Esophagus squamous epithelium (tissue), 4 donors: Measurements from ENCODE around the gene SBNO2.

Experiments used
- POLR2A ChIP-seq, 4 donors: fragments of 450-650 bp; IDR thresholded peaks; one replicate each; pipeline ENCODE4 v1.6.1; 2017; ENCODE audit warnings: antibody characterized with exemption in 4 of 4, mild to moderate bottlenecking in 4 of 4, moderate library complexity in 3 of 4
- TF ChIP-seq, protein P1 (sequence below), 6 experiments: fragments of 450-650 bp in 4 of 6; fragments of 200-600 bp in 2 of 6; sonication (generic) in 2 of 6; IDR thresholded peaks; one replicate each; pipeline ENCODE4 v1.5.1; 2016 to 2019; ENCODE audit warnings: antibody characterized with exemption in 6 of 6, mild to moderate bottlenecking in 4 of 6, moderate library complexity in 4 of 6

DNA sequence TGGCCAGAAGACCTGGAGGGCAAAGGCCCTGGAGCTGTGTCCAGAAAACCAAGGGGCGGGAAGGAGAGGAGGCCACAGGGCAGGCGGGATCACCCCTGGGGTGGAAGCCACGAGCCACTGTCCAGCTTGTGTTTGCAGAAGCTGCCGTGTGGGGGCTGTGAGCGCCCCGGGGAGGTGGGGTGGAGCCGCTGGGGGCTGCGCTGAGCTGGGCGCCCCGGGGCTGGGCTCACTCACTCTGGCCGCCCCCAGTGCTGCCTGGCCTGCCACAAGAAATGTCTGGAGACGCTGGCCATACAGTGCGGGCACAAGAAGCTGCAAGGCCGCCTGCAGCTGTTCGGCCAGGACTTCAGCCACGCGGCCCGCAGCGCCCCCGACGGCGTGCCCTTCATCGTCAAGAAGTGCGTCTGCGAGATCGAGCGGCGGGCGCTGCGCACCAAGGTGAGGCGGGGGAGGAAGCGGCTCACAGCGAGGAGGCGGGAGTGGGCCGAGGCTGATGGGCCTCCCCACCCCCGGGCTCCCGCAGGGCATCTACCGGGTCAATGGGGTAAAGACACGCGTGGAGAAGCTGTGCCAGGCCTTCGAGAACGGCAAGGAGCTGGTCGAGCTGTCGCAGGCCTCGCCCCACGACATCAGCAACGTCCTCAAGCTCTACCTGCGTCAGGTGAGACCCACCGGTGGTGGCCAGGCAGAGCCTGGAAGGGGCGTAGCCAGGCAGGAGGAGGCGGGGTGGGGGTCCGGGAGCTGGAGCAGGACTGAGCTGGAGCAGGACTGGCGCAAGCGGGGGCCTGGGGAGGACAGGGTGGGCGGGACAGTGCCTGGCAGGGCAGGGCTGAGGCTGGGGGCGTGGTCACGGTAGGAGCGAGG, 92.5 kb downstream of the SBNO2 start:
- no peak for TF ChIP-seq POLR2A (IDR thresholded peaks at IDR 0.05)
- TF ChIP-seq, protein P1, sequence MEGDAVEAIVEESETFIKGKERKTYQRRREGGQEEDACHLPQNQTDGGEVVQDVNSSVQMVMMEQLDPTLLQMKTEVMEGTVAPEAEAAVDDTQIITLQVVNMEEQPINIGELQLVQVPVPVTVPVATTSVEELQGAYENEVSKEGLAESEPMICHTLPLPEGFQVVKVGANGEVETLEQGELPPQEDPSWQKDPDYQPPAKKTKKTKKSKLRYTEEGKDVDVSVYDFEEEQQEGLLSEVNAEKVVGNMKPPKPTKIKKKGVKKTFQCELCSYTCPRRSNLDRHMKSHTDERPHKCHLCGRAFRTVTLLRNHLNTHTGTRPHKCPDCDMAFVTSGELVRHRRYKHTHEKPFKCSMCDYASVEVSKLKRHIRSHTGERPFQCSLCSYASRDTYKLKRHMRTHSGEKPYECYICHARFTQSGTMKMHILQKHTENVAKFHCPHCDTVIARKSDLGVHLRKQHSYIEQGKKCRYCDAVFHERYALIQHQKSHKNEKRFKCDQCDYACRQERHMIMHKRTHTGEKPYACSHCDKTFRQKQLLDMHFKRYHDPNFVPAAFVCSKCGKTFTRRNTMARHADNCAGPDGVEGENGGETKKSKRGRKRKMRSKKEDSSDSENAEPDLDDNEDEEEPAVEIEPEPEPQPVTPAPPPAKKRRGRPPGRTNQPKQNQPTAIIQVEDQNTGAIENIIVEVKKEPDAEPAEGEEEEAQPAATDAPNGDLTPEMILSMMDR (IDR thresholded peaks at IDR 0.05) = no peak
